NCI-H2171 treated with DMSO at 0.1 percent for 48 hours (cell line): ENCODE results near the gene TMEM178B.

Source experiments
- DNase-seq: peaks from one replicate; lab custom pipeline; 2025; lab: John Stamatoyannopoulos, UW

TMEM178B gene

GRCh38 chr7:141312828-141313521 lies 239.1 kb downstream of the TMEM178B start:
- DNase-seq, result no peak

- DNase-seq, result peak; percentile 57
These were observed 240.0 kb downstream of the TMEM178B start for GRCh38 chr7:141313896-141314295.

- DNase-seq, result no peak
These were observed 243.2 kb downstream of the TMEM178B start for GRCh38 chr7:141317033-141317585.

- DNase-seq, result no peak
These were observed 246.4 kb downstream of the TMEM178B start for GRCh38 chr7:141320287-141320686.

GRCh38 chr7:141322383-141322782 lies 248.5 kb downstream of the TMEM178B start:
- no peak for DNase-seq

GRCh38 chr7:141323826-141324225 lies 250.0 kb downstream of the TMEM178B start:
- DNase-seq, result no peak

DNA sequence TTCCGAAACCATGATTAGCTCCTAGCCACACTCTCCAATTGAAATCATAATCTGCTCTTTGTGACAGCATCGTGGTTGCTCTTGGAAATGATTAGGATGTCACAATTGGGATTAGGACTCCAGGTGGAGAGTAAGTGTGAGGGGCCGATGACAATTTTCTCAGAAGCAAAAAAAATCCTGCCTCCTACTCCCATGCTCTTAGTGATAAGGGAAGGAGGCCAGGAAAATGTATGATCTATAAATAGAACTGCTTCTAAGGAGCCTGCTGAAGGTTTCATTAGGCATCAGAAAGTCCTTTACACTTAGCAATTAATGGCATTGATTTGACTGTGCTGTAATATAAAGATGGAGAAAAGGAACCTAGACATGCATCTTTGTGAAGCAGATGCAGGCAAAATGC lies 251.0 kb downstream of the TMEM178B start:
- no peak for DNase-seq

- DNase-seq, result no peak
These were observed 251.4 kb downstream of the TMEM178B start for GRCh38 chr7:141325275-141325674.

- no peak for DNase-seq
These were observed 254.4 kb downstream of the TMEM178B start for GRCh38 chr7:141328290-141328689.

GRCh38 chr7:141330285-141330684 lies 256.4 kb downstream of the TMEM178B start:
- peak; percentile 76 for DNase-seq

- DNase-seq, result no peak
These were observed 259.6 kb downstream of the TMEM178B start for GRCh38 chr7:141333459-141333858.

- DNase-seq, result no peak
These were observed 261.3 kb downstream of the TMEM178B start for GRCh38 chr7:141335164-141335563.

- DNase-seq, result no peak
These were observed 265.7 kb downstream of the TMEM178B start for GRCh38 chr7:141339603-141340002.

- DNase-seq, result no peak
These were observed 267.1 kb downstream of the TMEM178B start for GRCh38 chr7:141340991-141341390.

GRCh38 chr7:141342621-141343408 lies 269.0 kb downstream of the TMEM178B start:
- DNase-seq, result no peak

DNA sequence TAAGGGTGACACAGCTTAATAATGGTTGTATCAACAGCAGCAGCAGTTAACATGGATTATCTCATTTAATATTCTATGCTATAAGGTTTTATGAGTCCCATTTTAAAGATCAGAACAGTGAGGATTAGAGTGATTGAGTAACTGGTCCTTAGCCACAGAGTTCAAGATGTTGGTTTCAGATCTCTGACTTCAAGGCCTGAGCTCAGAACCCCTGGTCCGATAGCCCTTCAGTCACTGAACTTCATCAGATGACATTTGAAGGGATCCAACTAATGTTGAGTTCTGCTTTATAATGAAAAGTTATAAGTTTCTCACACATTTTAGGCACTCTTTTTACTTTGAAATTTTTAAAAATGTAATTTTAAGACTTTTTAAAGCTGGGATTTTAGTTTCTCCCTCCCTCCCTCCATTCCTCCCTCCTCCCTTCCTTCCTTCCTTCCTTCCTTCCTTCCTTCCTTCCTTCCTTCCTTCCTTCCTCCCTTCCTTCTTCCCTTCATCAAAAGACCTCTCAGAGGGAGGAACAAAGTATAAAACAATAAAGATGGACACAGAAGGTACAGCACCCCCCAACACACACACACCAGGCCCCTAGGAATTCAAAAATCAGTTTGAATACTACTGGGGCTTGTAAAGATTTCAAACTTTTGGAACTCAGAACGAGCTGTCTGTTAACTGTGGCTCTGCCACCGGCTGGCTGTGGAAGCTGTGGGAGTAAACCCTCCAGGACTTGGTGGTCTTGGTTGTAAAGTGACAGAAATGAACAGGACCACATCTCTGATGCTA lies 270.5 kb downstream of the TMEM178B start:
- DNase-seq, result no peak

DNA sequence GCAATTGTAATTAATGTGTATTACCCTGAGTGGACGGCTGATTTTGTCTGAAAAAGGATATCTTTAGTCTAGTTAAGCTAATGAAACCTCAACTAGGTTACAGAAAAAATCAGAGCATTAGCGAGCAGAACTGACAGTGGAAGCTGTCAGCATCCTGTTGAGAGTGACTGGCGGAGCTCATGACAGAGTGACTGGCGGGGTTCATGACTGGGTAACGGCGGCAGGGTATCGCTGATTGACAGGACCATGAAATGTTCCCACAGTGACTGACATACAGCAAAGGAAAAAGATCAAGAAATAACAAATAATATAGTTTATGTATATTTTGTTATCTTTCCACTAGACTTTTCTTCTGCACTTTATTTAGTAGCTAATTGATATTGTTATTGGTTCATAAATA lies 274.9 kb downstream of the TMEM178B start:
- DNase-seq, result no peak

DNA sequence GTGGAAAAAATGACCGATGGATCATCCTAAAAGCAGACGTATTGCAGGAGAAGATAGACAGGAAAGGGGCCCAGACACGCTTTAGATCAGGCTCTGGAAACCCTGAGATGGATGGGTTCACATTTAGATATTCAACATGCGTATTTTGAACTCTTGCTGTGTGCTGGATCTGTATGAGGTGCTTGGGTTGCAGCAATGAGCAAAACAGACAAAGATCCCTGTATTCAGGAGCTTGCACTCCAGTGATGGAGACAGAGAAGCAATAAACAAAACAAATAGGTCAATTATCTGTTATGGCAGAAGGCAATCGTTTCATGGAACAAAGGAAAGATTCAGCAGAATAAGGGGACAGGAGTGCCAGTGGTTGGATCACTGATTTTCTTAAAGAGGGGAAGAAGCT lies 275.5 kb downstream of the TMEM178B start:
- DNase-seq, result no peak

GRCh38 chr7:141349804-141350203 lies 275.9 kb downstream of the TMEM178B start:
- no peak for DNase-seq

DNA sequence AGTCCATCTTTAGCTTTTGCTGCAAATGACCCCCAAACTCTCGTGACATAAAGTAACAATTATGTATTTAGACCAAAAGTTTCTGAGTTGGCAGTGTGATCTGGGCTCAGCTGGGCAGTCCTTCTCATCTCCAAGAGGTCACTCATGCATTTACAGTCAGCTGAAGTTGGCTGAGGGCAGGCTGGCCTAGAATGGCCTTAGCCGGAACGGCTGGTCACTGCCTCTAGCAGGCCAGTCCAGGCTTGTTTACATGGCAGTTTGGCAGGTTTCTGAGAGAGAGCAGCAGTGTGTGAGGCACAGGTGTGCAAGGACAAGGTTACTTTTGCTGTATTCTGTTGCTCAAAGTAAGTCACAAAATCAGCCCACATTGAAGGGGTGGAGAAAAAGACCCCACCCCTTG lies 277.3 kb downstream of the TMEM178B start:
- no peak for DNase-seq

- no peak for DNase-seq
These were observed 279.1 kb downstream of the TMEM178B start for GRCh38 chr7:141352955-141353354.

- DNase-seq, result no peak
These were observed 280.4 kb downstream of the TMEM178B start for GRCh38 chr7:141354251-141354650.
